H1 (cell line): Measurements from ENCODE around the gene TLCD3B. TPM values are rescaled to one million over a fixed set of nuclear protein-coding genes. Genes with fewer than 3 reads are reported as not detected.

Experiments used
- CTCF ChIA-PET: fragments of 300-600 bp; sonication (Branson Sonifier 250); formaldehyde crosslinking; loops from one replicate; lab custom pipeline; 2021; ENCODE audit not compliant: partially characterized antibody; lab: Charles Lee
- POLR2A ChIA-PET: fragments of 300-600 bp; sonication (Branson Sonifier 250); formaldehyde crosslinking; loops from one replicate; lab custom pipeline; 2021; ENCODE audit warnings: inconsistent platforms; ENCODE audit not compliant: partially characterized antibody; lab: Charles Lee
- DNase-seq, 2 experiments: peaks; one replicate each; pipeline versions ENCODE4 v3.0.0 to v3.0.0-alpha.2; 2010 to 2022; ENCODE audit warnings: low spot score in 2 of 2, low read depth in 1 of 2, mixed read lengths in 1 of 2
- FAIRE-seq: peaks from 2 replicates; lab custom pipeline; 2011; peaks lifted over from hg19 to GRCh38; lab: Jason Lieb, UNC
- H2AFZ ChIP-seq: 2 replicates; pipeline ENCODE4 v1.8.1; 2012; ENCODE audit warnings: low read length, inconsistent platforms
- H2AK5ac ChIP-seq: 2 replicates; pipeline ENCODE4 v1.6.1; 2013; ENCODE audit warnings: low read depth, low read length
- H2BK120ac ChIP-seq: replicated peaks from 2 replicates; pipeline ENCODE3; 2013; ENCODE audit warnings: low read depth, low read length, inconsistent platforms
- H2BK12ac ChIP-seq: 2 replicates; pipeline ENCODE4 v1.6.1; 2013; ENCODE audit warnings: low read depth, low read length
- H2BK15ac ChIP-seq: 2 replicates; pipeline ENCODE4 v1.6.1; 2013; ENCODE audit warnings: low read length
- H2BK20ac ChIP-seq: 2 replicates; pipeline ENCODE4 v1.6.1; 2013; ENCODE audit warnings: low read length
- H2BK5ac ChIP-seq: 2 replicates; pipeline ENCODE4 v1.6.1; 2013; ENCODE audit warnings: low read depth, low read length
- H3K14ac ChIP-seq: 2 replicates; pipeline ENCODE4 v1.6.1; 2013; ENCODE audit warnings: inconsistent platforms; ENCODE audit not compliant: insufficient read length
- H3K18ac ChIP-seq: 2 replicates; pipeline ENCODE4 v1.6.1; 2013; ENCODE audit warnings: low read length; ENCODE audit errors: extremely low read depth
- H3K23ac ChIP-seq: 2 replicates; pipeline ENCODE4 v1.6.1; 2013; ENCODE audit warnings: inconsistent platforms; ENCODE audit not compliant: insufficient read length
- H3K23me2 ChIP-seq: 2 replicates; pipeline ENCODE4 v1.6.1; 2013; ENCODE audit warnings: low read depth, low read length
- H3K27ac ChIP-seq: 2 replicates; pipeline ENCODE4 v1.6.1; 2011; ENCODE audit warnings: low read depth, low read length, inconsistent platforms
- H3K27me3 ChIP-seq, 4 experiments: replicated peaks in 1 of 4; 1 replicate in 1 of 4; 2 replicates in 3 of 4; pipeline versions ENCODE4 v1.6.1 to v1.8.1; 2011 to 2013; ENCODE audit warnings: low read length in 3 of 4, mild to moderate bottlenecking in 3 of 4, inconsistent platforms in 2 of 4, mixed read lengths in 2 of 4, moderate library complexity in 1 of 4; ENCODE audit not compliant: control insufficient read depth in 3 of 4, insufficient read depth in 3 of 4; ENCODE audit errors: extremely low read depth in 1 of 4
- H3K36me3 ChIP-seq, 4 experiments: 2 replicates each; pipeline versions ENCODE4 v1.6.1 to v1.8.1; 2011 to 2013; ENCODE audit warnings: mild to moderate bottlenecking in 4 of 4, low read length in 3 of 4, moderate library complexity in 2 of 4, control low read depth in 1 of 4, inconsistent platforms in 1 of 4; ENCODE audit not compliant: insufficient read depth in 4 of 4, control insufficient read depth in 2 of 4
- H3K4ac ChIP-seq: replicated peaks from 2 replicates; pipeline ENCODE3; 2013; ENCODE audit warnings: low read length, low read depth, mixed read lengths, inconsistent platforms; ENCODE audit not compliant: insufficient read length
- H3K4me1 ChIP-seq, 4 experiments: replicated peaks in 1 of 4; 1 replicate in 1 of 4; 2 replicates in 3 of 4; pipeline versions ENCODE4 v1.6.1 to v1.8.1; 2011 to 2013; ENCODE audit warnings: low read length in 3 of 4, inconsistent platforms in 2 of 4, mixed read lengths in 1 of 4; ENCODE audit not compliant: insufficient read depth in 4 of 4, control insufficient read depth in 3 of 4
- H3K4me2 ChIP-seq, 2 experiments: 2 replicates each; pipeline versions ENCODE4 v1.6.1 to v1.8.1; 2011 to 2013; ENCODE audit warnings: low read depth in 2 of 2, low read length in 2 of 2, control low read depth in 1 of 2, inconsistent platforms in 1 of 2, mild to moderate bottlenecking in 1 of 2; ENCODE audit not compliant: insufficient read depth in 1 of 2
- H3K4me3 ChIP-seq, 4 experiments: fragments of 200-600, 300-600 bp in 1 of 4; sonication (generic), shearing (Covaris generic), sonication (Bioruptor Twin) in 1 of 4; 2 replicates each; pipeline versions ENCODE4 v1.5.1 to v1.8.1; 2011 to 2016; ENCODE audit warnings: low read length in 4 of 4, low read depth in 3 of 4, control low read depth in 2 of 4, inconsistent platforms in 2 of 4, mild to moderate bottlenecking in 2 of 4, mixed read lengths in 1 of 4, moderate library complexity in 1 of 4; ENCODE audit not compliant: insufficient read depth in 2 of 4; ENCODE audit errors: extremely low read depth in 1 of 4
- H3K56ac ChIP-seq: replicated peaks from 2 replicates; pipeline ENCODE3; 2013; ENCODE audit warnings: low read depth, mild to moderate bottlenecking, mixed read lengths, low read length, inconsistent platforms; ENCODE audit not compliant: insufficient read length
- H3K79me1 ChIP-seq: 2 replicates; pipeline ENCODE4 v1.6.1; 2013; ENCODE audit warnings: low read depth, low read length, control low read depth
- H3K79me2 ChIP-seq, 2 experiments: 2 replicates each; pipeline versions ENCODE4 v1.6.1 to v1.8.1; 2012 to 2013; ENCODE audit warnings: low read length in 2 of 2, mild to moderate bottlenecking in 2 of 2, inconsistent platforms in 1 of 2; ENCODE audit not compliant: insufficient read depth in 2 of 2, control insufficient read depth in 1 of 2
- H3K9ac ChIP-seq, 4 experiments: replicated peaks in 1 of 4; 1 replicate in 1 of 4; 2 replicates in 3 of 4; pipeline versions ENCODE4 v1.6.1 to v1.8.1; 2011 to 2013; ENCODE audit warnings: low read depth in 3 of 4, low read length in 3 of 4, control low read depth in 2 of 4, mild to moderate bottlenecking in 2 of 4, moderate library complexity in 2 of 4, inconsistent platforms in 1 of 4; ENCODE audit errors: extremely low read depth in 1 of 4
- H3K9me3 ChIP-seq, 2 experiments: 2 replicates each; pipeline versions ENCODE4 v1.6.1 to v1.8.1; 2012 to 2013; ENCODE audit warnings: mild to moderate bottlenecking in 2 of 2, moderate library complexity in 2 of 2, control low read depth in 1 of 2, inconsistent platforms in 1 of 2, low read depth in 1 of 2, low read length in 1 of 2, mixed read lengths in 1 of 2; ENCODE audit not compliant: insufficient read depth in 2 of 2
- H4K20me1 ChIP-seq, 2 experiments: replicated peaks in 1 of 2; 2 replicates each; pipeline versions ENCODE3 to v1.8.1; 2011 to 2013; ENCODE audit warnings: inconsistent platforms in 2 of 2, low read length in 2 of 2, mild to moderate bottlenecking in 1 of 2; ENCODE audit not compliant: insufficient read depth in 2 of 2, control insufficient read depth in 1 of 2
- H4K5ac ChIP-seq: 2 replicates; pipeline ENCODE4 v1.6.1; 2013; ENCODE audit warnings: low read length, low read depth, mixed read lengths, inconsistent platforms; ENCODE audit not compliant: insufficient read length
- H4K8ac ChIP-seq: 2 replicates; pipeline ENCODE4 v1.8.0; 2013; ENCODE audit warnings: mild to moderate bottlenecking, moderate library complexity, low read length, inconsistent platforms; ENCODE audit not compliant: insufficient read depth; ENCODE audit errors: extremely low read depth
- H4K91ac ChIP-seq: replicated peaks from 2 replicates; pipeline ENCODE3; 2013; ENCODE audit warnings: low read length, mixed read lengths, inconsistent platforms; ENCODE audit not compliant: insufficient read length
- BCL11A ChIP-seq, 2 experiments: IDR thresholded peaks; one replicate each; pipeline ENCODE4 v1.6.1; 2011; ENCODE audit warnings: low read depth in 2 of 2, low read length in 2 of 2, mild to moderate bottlenecking in 2 of 2
- GTF2F1 ChIP-seq: IDR thresholded peaks from 2 replicates; pipeline ENCODE4 v1.6.1; 2012; ENCODE audit warnings: low read depth, low read length, improper control_type of control experiment, borderline replicate concordance
- KDM1A ChIP-seq: fragments of 200-600, 300-600 bp; sonication (generic); IDR thresholded peaks from 2 replicates; pipeline ENCODE4 v1.7.1; 2016; ENCODE audit warnings: mild to moderate bottlenecking, low read length, borderline replicate concordance
- POLR2AphosphoS5 ChIP-seq: IDR thresholded peaks from 2 replicates; pipeline ENCODE4 v1.6.1; 2011; ENCODE audit warnings: low read depth, low read length
- SP1 ChIP-seq: IDR thresholded peaks from 2 replicates; pipeline ENCODE4 v1.6.1; 2011; ENCODE audit warnings: low read depth, low read length
- TAF1 ChIP-seq: IDR thresholded peaks from 2 replicates; pipeline ENCODE4 v1.6.1; 2011; ENCODE audit warnings: mild to moderate bottlenecking, low read depth, low read length
- TAF7 ChIP-seq: optimal IDR thresholded peaks from 2 replicates; pipeline ENCODE3; 2011; ENCODE audit warnings: low read depth, mild to moderate bottlenecking, inconsistent platforms, low read length, moderate library complexity, borderline replicate concordance
- TEAD4 ChIP-seq: IDR thresholded peaks from 2 replicates; pipeline ENCODE4 v1.6.1; 2012; ENCODE audit warnings: low read depth, low read length, inconsistent platforms, mixed read lengths
- ZNF274 ChIP-seq: IDR thresholded peaks from 2 replicates; pipeline ENCODE4 v1.7.0; 2012; ENCODE audit warnings: low read length, borderline replicate concordance; ENCODE audit errors: extremely low read depth
- WGBS, 2 experiments: shearing (Covaris generic) in 1 of 2; methylation state at CpG; one replicate each; pipeline versions ENCODE4 v1.1.6 to v1.1.7; 2013 to 2015; ENCODE audit warnings: low lambda C conversion rate in 2 of 2, mixed read lengths in 2 of 2, inconsistent platforms in 1 of 2, low coverage in 1 of 2, missing lambda C conversion rate in 1 of 2; ENCODE audit not compliant: insufficient replicate concordance in 2 of 2, insufficient coverage in 1 of 2, insufficient read length in 1 of 2; ENCODE audit errors: extremely low coverage in 1 of 2, missing lambda C conversion rate in 1 of 2; 5-methylcytosine and 5-hydroxymethylcytosine counted together
- polyA plus RNA-seq, 7 experiments: library from polyadenylated mRNA; depleted of rRNA in 3 of 7; stranded (reverse) in 5 of 7; unstranded in 2 of 7; fragments of >200 nt in 5 of 7; fragments of 200-250 nt in 2 of 7; gene quantifications; 1 replicate in 5 of 7; 2 replicates in 1 of 7; 4 replicates in 1 of 7; pipeline versions ENCODE4 v1.2.1 to v1.2.3, GENCODE V29; 2011 to 2013; ENCODE audit warnings: missing spikeins in 2 of 7, mixed read lengths in 2 of 7
- total RNA-seq: library from RNA; stranded (reverse); fragmentation: NEBNext Ultra II Directional; extraction: Animal tissue kit (Norgen Biotek cat#: 25700); gene quantifications from 2 replicates; pipeline ENCODE4 v1.2.1, GENCODE V29; 2021

Gene TLCD3B
- total and polyA plus RNA-seq, 2 of the 8 experiments (the other 6 are each of a cell fraction or from before 2014, with no cell fraction given): 15.2 to 26.9 TPM

DNA sequence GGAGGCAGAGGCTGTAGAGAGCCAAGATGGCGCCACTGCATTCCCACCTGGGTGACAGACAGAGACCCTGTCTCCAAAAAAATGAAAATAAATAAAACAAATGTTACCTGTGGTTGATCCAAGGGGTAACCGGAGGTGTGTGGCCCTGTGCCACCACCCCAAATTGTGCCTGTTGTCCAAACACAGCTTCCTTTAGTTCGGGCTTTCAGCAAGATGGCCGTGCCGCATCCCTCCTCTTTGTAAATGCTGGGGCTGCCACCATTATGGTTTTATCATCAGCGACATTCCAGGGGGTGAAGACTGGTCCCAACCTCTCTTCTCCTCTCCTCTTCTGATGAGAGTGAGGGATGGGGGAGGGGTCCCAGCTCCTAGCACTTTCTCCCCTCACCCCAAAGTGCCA lies 8.2 kb downstream of the TLCD3B start, which contains the start of gene C16orf92:
Gene C16orf92 (plus strand): TSS at position 312 of the 400 bp plus-strand sequence. CDS start 143 bp downstream, outside the sequence.
- Histone ChIP-seq H3K23ac (no peak within 1 kb of the TSS), H3K9me3 (no peaks in the 10 kb centered on the region), H2AFZ (no peak within 1 kb of the TSS), H3K79me2 (no peaks in the 10 kb centered on the region), H2BK5ac (no peak within 1 kb of the TSS), H3K23me2 (0 out of 2 replicates have a peak, but pooled peaks cover 2% of the 10 kb centered on the region)
- WGBS, 2 experiments: 90% methylated on average over 6 of the region's 6 CpGs; no CpG with 5 or more reads in 1 of the 2 experiments
- DNase-seq: no peak
- no peak for TF ChIP-seq SP1
- no peak for TF ChIP-seq TAF1
- TF ChIP-seq TEAD4: no peak
- TF ChIP-seq POLR2AphosphoS5: no peak
- TF ChIP-seq TAF7: no peak
- no peak for TF ChIP-seq ZNF274
- TF ChIP-seq GTF2F1: no peak
- TF ChIP-seq KDM1A: no peak
- TF ChIP-seq BCL11A (IDR thresholded peaks at IDR 0.05; ENCODE audit: low read depth in 2 of 2, low read length in 2 of 2): no peak
- TF ChIP-seq, all 59 proteins: peak for 0
- H2BK20ac ChIP-seq: no peak within 1 kb of the TSS
- H3K4me1 ChIP-seq: peaks cover 0 to under 1% (median 0%) of the 10 kb centered on the region in 4 experiments; a peak in 2 of 7 replicates
- no peak within 1 kb of the TSS for H4K5ac ChIP-seq
- H3K56ac ChIP-seq: no peak within 1 kb of the TSS
- H3K4me2 ChIP-seq: no peak within 1 kb of the TSS
- H3K9ac ChIP-seq: no peak within 1 kb of the TSS
- H3K4me3 ChIP-seq: no peak within 1 kb of the TSS
- H4K8ac ChIP-seq: no peak within 1 kb of the TSS
- H3K18ac ChIP-seq: no peak within 1 kb of the TSS
- H3K27ac ChIP-seq: no peak within 1 kb of the TSS
- CTCF ChIA-PET: interaction anchor here (0.6 to 2.1 kb wide), 12 partner anchors 9 to 205 kb away, joined by 3 to 13 read pairs (median 4); partner anchors contain the start of gene TLCD3B
- H3K79me1 ChIP-seq: no peaks in the 10 kb centered on the region
- H3K27me3 ChIP-seq: no peaks in the 10 kb centered on the region
- no peak within 1 kb of the TSS for H3K14ac ChIP-seq
- POLR2A ChIA-PET: interaction anchor here (1.0 to 2.5 kb wide), 5 partner anchors 9 to 323 kb away, joined by 3 to 10 read pairs (median 4); no protein-coding TSS in a partner anchor
- no peak within 1 kb of the TSS for H2BK120ac ChIP-seq
- H3K36me3 ChIP-seq: peaks cover 0 to 7% (median under 1%) of the 10 kb centered on the region in 4 experiments; a peak in 2 of 8 replicates
- H2BK12ac ChIP-seq: no peak within 1 kb of the TSS
- FAIRE-seq: no peak
- peaks cover 0 to 5% of the 10 kb centered on the region in 2 experiments for H4K20me1 ChIP-seq
- H2BK15ac ChIP-seq: no peak within 1 kb of the TSS
- no peak within 1 kb of the TSS for H3K4ac ChIP-seq
- H2AK5ac ChIP-seq: no peak within 1 kb of the TSS
- H4K91ac ChIP-seq: no peak within 1 kb of the TSS
